Neural crest cell (in vitro differentiated cells): ENCODE results near the gene TIMM23B. TPM values are rescaled to one million over a fixed set of nuclear protein-coding genes. Genes with fewer than 3 reads are reported as not detected.
"Not testable (repeated sequence)": the region's sequence is repeated elsewhere in the genome, so short reads cannot be mapped to it uniquely, and the experiment has no call there.

Source experiments
- DNase-seq: peaks from one replicate; pipeline ENCODE4 v3.0.0; 2021; ENCODE audit warnings: low read depth, mixed read lengths, low spot score
- H3K27ac Mint-ChIP-seq: one replicate; pipeline ENCODE4 v1.8.0; 2021; ENCODE audit warnings: mild to moderate bottlenecking, mixed read lengths; ENCODE audit not compliant: unreplicated experiment
- H3K27me3 Mint-ChIP-seq: 2 replicates; pipeline ENCODE4 v1.8.0; 2021; ENCODE audit warnings: low read depth, mild to moderate bottlenecking, mixed read lengths
- H3K36me3 Mint-ChIP-seq: 2 replicates; pipeline ENCODE4 v1.8.0; 2021; ENCODE audit warnings: low read depth, mild to moderate bottlenecking, mixed read lengths
- H3K4me1 Mint-ChIP-seq: 2 replicates; pipeline ENCODE4 v1.8.0; 2021; ENCODE audit warnings: mixed read lengths
- H3K4me3 Mint-ChIP-seq: one replicate; pipeline ENCODE4 v1.8.0; 2021; ENCODE audit warnings: mild to moderate bottlenecking, mixed read lengths
- H3K9me3 Mint-ChIP-seq: 2 replicates; pipeline ENCODE4 v1.8.0; 2021; ENCODE audit warnings: mixed read lengths
- total RNA-seq: library from RNA; stranded (reverse); gene quantifications from 2 replicates; pipeline ENCODE4 v1.2.1, GENCODE V29; 2021
- TF ChIP-seq, protein P1 (sequence below): fragments of 200-600 bp; sonication (generic); conservative IDR thresholded peaks from 2 replicates; pipeline ENCODE4 v1.5.0; 2021; ENCODE audit warnings: antibody characterized with exemption, mild to moderate bottlenecking

Gene TIMM23B
- total RNA-seq, 1 donor from 2014 or later: 19.5 TPM

DNA sequence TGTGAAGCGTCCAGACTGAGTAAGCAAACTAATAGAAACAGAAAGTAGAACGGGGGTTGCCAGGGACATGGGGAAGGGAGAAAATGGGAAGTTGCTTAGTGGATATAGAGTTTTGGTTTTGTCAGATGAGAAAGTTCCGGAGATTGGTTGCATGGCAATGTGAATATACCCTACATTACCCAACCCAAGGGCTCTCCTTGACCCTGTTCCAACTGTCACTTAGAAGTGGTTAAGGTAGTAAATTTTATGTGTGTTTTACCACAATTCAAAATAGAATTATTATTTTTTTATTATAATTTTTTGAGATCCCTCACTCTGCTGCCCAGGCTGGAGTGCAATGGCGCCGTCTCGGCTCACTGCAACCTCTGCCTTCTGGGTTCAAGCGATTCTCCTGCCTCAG lies 72.2 kb downstream of the TIMM23B start:
- not testable (repeated sequence) for H3K27me3 Mint-ChIP-seq, H3K4me1 Mint-ChIP-seq, H3K9me3 Mint-ChIP-seq, H3K27ac Mint-ChIP-seq, DNase-seq, H3K4me3 Mint-ChIP-seq, H3K36me3 Mint-ChIP-seq

DNA sequence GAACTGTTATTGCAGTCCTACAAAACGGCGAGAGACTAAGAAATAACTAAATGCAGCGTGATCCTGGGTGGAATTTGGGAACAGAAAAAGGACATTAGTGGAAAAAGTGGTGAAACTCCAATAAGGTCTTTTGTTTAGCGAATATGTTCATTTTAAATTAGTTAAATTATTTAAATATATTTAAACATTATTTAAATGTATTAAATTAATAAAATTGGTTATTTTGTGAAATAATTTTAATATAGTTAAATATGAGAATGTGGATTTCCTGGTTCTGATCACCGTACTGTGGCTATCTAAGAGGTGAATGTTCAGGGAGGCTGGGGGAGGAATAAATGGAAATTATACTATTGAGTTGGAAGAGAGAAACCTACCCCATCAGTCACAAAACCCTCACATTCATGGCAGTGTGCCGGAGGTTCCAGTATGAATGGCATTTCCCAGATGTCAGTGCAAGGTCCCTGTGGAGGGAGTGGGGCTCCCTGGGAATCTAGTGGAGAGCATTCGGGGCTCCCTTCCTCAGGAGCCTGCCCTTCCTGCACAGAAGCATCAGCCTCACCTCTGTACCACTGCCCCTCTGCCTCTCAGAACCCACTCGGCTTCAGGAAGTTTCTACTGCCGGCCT lies 73.9 kb downstream of the TIMM23B start:
- H3K4me1 Mint-ChIP-seq, H3K36me3 Mint-ChIP-seq, H3K4me3 Mint-ChIP-seq, H3K27ac Mint-ChIP-seq, H3K27me3 Mint-ChIP-seq, DNase-seq, H3K9me3 Mint-ChIP-seq: not testable (repeated sequence)

DNA sequence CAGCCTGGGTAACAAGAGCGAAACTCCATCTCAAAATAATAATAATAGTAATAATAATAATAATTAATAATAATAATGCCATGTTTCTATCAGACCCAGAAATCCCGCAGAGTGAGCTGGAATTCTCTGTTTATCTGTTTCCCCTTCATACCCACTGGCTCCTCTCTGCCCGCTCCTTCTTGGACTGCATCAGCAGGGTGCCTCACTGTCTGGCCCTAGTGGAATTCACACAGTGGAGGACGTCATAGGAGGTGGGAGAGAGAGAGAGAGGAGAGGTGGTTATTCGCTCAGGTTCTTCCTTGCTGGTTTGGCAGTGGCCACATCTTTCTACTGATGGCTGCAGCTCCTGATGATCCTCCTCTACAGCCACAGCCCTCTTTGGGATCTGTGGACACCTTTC lies 75.1 kb downstream of the TIMM23B start:
- not testable (repeated sequence) for H3K4me1 Mint-ChIP-seq, H3K27ac Mint-ChIP-seq, H3K36me3 Mint-ChIP-seq, DNase-seq, H3K27me3 Mint-ChIP-seq, H3K4me3 Mint-ChIP-seq, H3K9me3 Mint-ChIP-seq

GRCh38 chr10:50017646-50018045 lies 75.8 kb downstream of the TIMM23B start:
- H3K27ac Mint-ChIP-seq, H3K4me3 Mint-ChIP-seq: not testable (repeated sequence)

GRCh38 chr10:50019279-50019678 lies 77.4 kb downstream of the TIMM23B start:
- H3K36me3 Mint-ChIP-seq, H3K4me1 Mint-ChIP-seq, H3K4me3 Mint-ChIP-seq, DNase-seq, H3K27ac Mint-ChIP-seq, H3K9me3 Mint-ChIP-seq, H3K27me3 Mint-ChIP-seq: not testable (repeated sequence)

More at GRCh38 chr10:50017646-50018045, 75.8 kb downstream of the TIMM23B start:
- H3K4me1 Mint-ChIP-seq, H3K9me3 Mint-ChIP-seq, H3K36me3 Mint-ChIP-seq, DNase-seq, H3K27me3 Mint-ChIP-seq: not testable (repeated sequence)

DNA sequence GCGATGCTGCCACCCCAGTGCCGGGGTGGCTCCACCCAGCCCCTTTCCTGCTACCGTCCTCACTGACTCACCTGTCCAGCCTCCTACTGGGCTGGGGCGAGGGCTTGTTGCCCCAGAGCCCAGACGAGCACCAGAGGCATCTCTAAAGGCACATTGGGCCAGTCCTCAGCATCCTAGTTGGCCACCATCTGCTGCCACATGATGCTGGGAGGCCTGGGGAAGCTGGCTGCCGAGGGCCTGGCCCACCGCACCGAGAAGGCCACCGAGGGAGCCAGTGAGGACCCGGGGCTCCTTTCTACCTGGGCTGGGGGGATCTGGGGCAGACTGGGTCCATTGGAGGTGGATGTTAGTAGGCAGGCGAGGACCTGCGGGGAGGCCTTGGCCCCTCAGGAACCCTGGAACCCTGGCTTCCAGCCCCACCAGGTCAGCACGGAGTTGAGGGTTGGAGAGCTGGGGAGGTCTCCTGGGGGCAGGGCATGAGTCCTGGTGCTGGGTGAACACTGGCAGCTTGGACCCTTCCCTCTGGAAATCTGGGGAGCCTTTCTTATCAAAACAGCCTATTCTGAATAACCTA lies 78.7 kb downstream of the TIMM23B start:
- not testable (repeated sequence) for H3K4me3 Mint-ChIP-seq, H3K27ac Mint-ChIP-seq, H3K27me3 Mint-ChIP-seq, H3K9me3 Mint-ChIP-seq, DNase-seq, H3K4me1 Mint-ChIP-seq, H3K36me3 Mint-ChIP-seq

- no peak overlapping the region for H3K27ac Mint-ChIP-seq
- no peaks in the 10 kb centered on the region for H3K36me3 Mint-ChIP-seq
- TF ChIP-seq, protein P1, sequence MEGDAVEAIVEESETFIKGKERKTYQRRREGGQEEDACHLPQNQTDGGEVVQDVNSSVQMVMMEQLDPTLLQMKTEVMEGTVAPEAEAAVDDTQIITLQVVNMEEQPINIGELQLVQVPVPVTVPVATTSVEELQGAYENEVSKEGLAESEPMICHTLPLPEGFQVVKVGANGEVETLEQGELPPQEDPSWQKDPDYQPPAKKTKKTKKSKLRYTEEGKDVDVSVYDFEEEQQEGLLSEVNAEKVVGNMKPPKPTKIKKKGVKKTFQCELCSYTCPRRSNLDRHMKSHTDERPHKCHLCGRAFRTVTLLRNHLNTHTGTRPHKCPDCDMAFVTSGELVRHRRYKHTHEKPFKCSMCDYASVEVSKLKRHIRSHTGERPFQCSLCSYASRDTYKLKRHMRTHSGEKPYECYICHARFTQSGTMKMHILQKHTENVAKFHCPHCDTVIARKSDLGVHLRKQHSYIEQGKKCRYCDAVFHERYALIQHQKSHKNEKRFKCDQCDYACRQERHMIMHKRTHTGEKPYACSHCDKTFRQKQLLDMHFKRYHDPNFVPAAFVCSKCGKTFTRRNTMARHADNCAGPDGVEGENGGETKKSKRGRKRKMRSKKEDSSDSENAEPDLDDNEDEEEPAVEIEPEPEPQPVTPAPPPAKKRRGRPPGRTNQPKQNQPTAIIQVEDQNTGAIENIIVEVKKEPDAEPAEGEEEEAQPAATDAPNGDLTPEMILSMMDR: no peak
- H3K9me3 Mint-ChIP-seq: peaks cover 4% of the 10 kb centered on the region
- no peak overlapping the region for H3K4me3 Mint-ChIP-seq
- H3K4me1 Mint-ChIP-seq: no peaks in the 10 kb centered on the region
- no peak for DNase-seq
- H3K27me3 Mint-ChIP-seq: no peaks in the 10 kb centered on the region
These were observed 79.8 kb downstream of the TIMM23B start for GRCh38 chr10:50021646-50022045.

Other genes with a start within 250 kb of the TIMM23B start
- gene OGDHL, start 179.7 kb upstream of the TIMM23B start, total RNA-seq: 10.1 and 10.6 TPM in 2 replicates
- gene PARG, start within 50 bp of the TIMM23B start, total RNA-seq: 51.2 and 54.2 TPM in 2 replicates
- 16.4 and 18.1 TPM in 2 replicates for gene AGAP6, start 46.4 kb downstream of the TIMM23B start, total RNA-seq
- 38.5 and 47.5 TPM in 2 replicates for gene WASHC2A, start 125.9 kb downstream of the TIMM23B start, total RNA-seq